NCI-H1092 (cell line): ENCODE results near the gene PRKCH.
A peak's percentile ranks its signal among the peaks of the same experiment; 100 is the strongest.

ENCODE experiments used
- DNase-seq: peaks from one replicate; lab custom pipeline; 2025; lab: John Stamatoyannopoulos, UW

The PRKCH gene

GRCh38 chr14:61429316-61429715, 107.9 kb downstream of the PRKCH start:
- no peak for DNase-seq

DNA sequence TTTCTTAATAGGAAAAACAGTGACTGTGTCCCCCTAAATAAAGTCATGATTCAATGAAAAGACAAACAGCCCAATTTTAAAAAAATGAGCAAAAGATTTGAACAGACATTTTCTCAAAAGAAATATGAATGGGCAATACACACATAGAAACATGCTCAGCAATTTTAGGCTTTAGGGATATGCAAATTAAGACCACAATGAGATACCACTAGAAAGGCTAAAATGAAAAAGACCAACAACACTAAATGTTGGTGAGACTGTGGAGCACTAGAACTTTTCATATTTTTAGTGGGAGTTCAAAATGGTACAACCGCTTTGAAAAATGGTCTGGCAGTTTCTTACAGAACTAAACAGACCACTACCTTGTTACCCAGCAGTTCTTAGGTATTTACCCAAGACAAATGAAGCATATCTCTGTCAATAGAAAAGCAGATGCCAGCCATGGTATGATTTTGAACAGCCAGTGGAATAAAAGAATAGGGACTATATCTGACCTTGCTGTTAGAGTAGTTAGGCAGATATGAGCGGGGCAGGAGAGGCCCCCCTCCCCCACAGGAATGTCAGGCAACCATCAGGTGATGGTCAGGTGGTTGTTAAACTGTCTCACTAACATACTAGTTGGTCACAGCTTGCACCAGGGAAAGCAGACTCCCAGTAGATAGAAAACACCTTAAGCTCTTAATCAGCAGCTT, 108.8 kb downstream of the PRKCH start:
- no peak for DNase-seq

DNA sequence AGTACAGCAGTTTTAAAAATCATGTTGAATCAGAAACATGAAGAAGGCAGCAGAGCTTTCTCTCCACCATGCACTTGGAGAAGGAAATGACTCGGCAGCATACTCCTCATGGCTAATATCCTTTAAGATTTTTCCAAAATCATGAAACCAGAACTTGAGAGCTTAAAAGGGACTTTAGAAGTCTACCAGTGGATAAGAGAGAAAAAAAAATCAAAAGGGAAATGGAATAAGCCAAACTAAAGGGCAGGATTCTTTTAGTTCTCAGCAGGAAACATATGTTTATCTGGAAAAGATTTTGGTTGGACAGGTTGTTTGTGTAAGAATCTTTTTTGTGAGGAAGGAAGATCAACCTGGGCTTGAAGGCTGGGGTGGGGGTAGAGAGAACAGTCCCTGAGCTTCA, 111.8 kb downstream of the PRKCH start:
- no peak for DNase-seq

- no peak for DNase-seq
Measured at GRCh38 chr14:61433828-61434227, 112.4 kb downstream of the PRKCH start.

DNA sequence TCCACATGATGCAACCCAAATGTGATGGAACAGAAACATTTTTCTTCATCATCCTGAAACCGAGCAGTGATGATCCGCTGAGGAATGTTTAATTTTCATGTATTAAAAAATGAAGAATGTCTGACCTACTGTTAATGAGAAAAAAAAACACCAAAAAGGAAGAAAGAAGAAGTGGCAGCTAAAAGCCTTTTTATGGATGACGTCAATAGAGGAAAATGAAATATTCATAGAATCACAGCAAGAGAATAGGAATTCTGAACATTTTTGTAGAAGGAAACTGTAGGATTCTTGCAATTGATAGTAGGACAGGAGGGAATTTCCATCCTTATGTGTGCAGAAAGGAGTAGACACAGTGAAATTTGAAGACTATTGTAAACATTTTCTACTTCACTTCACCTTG, 112.9 kb downstream of the PRKCH start:
- DNase-seq: no peak

GRCh38 chr14:61435563-61436337, 114.4 kb downstream of the PRKCH start:
- no peak for DNase-seq

DNA sequence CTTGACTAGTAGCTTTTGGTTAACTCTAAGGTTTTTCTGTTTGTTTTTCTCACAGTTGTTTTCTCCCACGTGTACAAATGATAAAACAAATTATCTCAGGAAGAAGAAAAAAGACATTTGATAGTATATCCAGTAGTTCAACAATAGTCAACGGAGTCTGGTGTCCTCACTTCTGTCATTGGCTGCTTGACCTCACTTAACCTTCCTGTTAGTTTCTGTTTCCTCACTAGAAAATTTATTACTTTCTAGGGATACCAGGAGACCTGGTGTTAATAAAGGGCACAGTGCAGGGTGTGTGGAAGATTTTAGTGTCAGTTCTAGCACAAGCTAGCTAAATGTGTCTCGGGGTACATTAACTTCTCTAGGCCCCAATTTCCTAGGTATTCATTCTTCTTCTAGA, 116.0 kb downstream of the PRKCH start:
- DNase-seq: no peak

GRCh38 chr14:61438036-61438435, 116.7 kb downstream of the PRKCH start:
- no peak for DNase-seq

DNA sequence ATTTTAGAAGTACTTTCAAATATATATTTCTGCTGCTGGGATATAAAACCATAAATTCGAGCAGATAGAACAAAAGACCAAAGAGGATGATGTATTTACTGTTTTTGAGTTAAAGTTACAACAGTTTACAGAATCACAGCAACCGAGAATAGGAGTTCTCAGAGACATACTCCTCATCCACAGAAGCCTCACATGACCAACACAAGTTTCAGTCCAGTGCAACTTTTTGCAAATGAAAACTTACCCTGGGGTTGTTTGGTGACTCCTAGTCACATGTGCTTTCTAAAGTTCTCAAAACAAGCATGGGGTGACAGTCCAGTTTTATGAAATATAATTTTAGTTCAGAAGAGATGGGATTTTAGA, 117.1 kb downstream of the PRKCH start:
- DNase-seq: no peak

- DNase-seq: no peak
Measured at GRCh38 chr14:61438860-61439765, 117.7 kb downstream of the PRKCH start.

DNA sequence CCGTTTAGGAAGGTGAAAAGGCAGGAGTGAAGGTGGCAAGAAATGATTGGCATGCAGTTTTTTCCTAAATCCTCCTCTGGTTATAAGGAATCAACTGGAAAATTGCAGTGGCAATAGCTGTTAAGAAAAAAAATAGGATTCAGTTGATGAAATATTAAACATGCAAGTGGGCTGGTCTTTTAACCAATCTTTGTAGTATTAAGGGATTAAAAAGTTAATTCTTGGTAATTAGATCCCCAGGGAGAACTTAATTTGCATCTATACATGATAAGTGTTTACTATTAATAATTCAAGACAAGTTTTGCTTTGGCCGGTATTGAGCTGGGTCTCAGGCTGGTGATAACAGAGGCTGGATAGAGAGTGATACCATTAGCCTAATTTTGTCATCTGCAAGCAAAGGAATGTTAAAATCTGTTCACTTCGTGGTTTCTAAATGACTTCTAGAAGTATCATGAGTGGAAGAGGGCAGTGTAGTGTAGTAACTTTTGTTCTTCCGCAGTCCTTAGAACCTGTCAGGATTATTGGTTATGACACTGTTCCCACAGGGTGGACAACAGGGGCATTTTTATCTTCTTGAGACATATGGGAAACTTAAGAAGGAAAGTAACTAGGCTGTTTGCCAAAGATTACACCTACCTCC, 118.5 kb downstream of the PRKCH start:
- DNase-seq: no peak

- DNase-seq: no peak
Measured at GRCh38 chr14:61443481-61443880, 122.1 kb downstream of the PRKCH start.

- DNase-seq: no peak
Measured at GRCh38 chr14:61444215-61444768, 122.9 kb downstream of the PRKCH start.

DNA sequence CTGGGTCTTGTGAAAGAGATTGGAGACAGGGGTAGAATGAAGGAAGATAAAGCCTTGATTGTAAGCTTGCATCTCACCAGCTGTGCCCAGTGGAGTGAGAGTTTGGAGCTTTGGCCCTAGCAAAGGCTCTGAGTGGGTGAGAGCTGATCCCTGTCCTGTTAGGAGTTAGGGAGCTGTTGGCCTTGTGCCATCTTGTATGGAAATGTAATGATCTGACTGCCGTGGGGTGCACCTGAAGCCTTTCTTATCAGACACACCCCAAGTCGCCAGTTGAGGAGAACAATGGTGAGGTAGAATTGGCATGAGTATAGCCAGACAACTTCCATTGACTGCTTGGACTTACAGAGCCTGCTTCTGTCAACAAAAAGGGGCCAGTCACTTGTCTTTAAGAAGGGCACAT, 130.1 kb downstream of the PRKCH start:
- no peak for DNase-seq

GRCh38 chr14:61451891-61452400, 130.6 kb downstream of the PRKCH start:
- no peak for DNase-seq

GRCh38 chr14:61452452-61452851, 131.1 kb downstream of the PRKCH start:
- no peak for DNase-seq

GRCh38 chr14:61453103-61453767, 131.9 kb downstream of the PRKCH start:
- no peak for DNase-seq

DNA sequence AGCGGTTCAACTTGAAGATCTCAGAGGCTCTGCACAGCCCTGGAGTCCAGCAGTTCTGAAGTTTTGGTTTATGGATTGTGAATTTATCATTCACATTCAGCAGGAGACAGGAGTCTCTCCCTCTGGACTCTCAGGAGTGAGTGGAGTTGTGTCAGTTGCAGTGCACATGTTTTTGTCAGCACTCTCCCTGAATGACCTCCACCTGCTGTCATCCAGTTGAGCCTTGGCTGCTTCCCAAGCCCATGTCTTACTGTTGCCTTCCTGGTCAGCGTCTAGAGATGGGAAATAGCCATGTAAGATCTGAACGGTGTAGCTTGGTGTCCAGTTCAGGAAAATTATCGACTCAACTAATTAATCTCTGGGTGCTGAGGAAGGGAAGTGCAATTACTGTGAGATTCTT, 133.2 kb downstream of the PRKCH start:
- DNase-seq: no peak

DNA sequence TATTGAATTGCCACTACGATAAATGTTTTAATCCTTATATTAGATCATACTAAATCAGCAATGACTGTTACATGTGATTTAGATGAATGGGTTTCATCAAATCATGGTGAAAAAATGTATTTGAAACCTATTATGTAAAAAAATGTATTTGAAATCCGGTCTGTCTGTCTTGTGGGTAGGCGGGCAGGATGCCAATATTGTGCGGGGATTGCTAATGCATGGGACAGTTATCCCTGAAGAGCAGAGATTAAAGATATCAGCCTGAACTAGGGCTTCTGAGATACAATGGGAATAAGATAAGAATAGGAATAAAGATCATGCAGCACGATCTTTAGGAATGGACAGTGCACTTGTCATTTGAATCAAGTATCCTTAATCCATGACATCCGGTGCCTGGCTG, 134.0 kb downstream of the PRKCH start:
- DNase-seq: no peak

DNA sequence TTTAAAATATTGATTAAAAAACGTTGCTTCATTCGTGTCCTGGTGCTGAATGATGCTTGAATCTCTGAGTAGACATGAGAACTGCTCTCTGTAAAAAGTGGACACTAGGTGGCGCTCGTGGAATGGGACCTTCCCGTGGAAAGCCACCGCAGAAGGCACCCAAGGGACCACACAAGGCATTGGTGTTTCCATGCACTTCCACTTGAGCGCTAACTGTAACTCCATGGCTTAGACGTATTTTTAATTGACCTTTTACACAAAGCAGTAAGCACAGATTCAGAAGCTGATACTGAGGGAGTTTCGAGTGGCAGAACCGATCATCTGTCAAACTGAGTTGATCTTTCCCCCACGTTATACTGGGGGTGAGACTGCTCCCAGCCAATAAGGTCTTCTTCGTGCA, 135.3 kb downstream of the PRKCH start:
- DNase-seq: peak; percentile 86

- no peak for DNase-seq
Measured at GRCh38 chr14:61458766-61459165, 137.4 kb downstream of the PRKCH start.
